ENCODE data around the gene KIF22. TPM values are rescaled to one million over a fixed set of nuclear protein-coding genes. Genes with fewer than 3 reads are reported as not detected.
"Not testable (repeated sequence)": the region's sequence is repeated elsewhere in the genome, so short reads cannot be mapped to it uniquely, and the experiment has no call there.

Gene KIF22
- total RNA-seq, 1 experiment from 2014 or later, result 171 TPM

GRCh38 chr16:29791845-29792807 lies 1.6 kb downstream of the KIF22 start:
- DNase-seq (ENCODE audit: low spot score), result no peak
- in situ Hi-C loops (cut with HindIII; ENCODE audit: low sequenced_read_pairs), result no loop called here

- in situ Hi-C loops (cut with HindIII; ENCODE audit: low sequenced_read_pairs), result not testable (repeated sequence)
These were observed 2.6 kb downstream of the KIF22 start for GRCh38 chr16:29793153-29793552.

DNA sequence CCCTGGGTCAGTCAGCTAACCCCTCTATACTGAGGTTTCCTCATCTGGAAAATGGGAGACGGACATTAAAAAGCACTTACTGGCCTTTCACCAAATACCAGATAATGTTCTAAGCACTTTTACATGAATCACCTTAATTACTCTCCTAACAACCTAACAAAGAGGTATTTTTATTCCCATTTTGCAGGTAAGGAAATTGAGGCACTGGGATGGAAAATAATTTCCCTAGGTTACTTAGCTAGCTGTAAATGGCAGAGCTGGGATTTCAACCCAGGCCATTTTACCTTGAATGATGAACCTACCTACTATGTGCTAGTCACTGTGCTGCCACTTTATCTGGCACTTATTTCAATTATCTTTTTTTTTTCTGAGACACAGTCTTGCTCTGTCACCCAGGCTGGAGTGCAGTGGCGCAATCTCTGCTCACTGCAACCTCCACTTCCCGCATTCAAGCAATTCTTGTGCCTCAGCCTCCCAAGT lies 3.7 kb downstream of the KIF22 start:
- no peak for DNase-seq (ENCODE audit: low spot score)
- in situ Hi-C loops (cut with HindIII; ENCODE audit: low sequenced_read_pairs), result no loop called here

More at GRCh38 chr16:29793153-29793552, 2.6 kb downstream of the KIF22 start:
- not testable (repeated sequence) for DNase-seq (ENCODE audit: low spot score)

GRCh38 chr16:29802416-29802935 lies 11.9 kb downstream of the KIF22 start:
- DNase-seq (ENCODE audit: low spot score), result no peak
- in situ Hi-C loops (cut with HindIII; ENCODE audit: low sequenced_read_pairs), result no loop called here

DNA sequence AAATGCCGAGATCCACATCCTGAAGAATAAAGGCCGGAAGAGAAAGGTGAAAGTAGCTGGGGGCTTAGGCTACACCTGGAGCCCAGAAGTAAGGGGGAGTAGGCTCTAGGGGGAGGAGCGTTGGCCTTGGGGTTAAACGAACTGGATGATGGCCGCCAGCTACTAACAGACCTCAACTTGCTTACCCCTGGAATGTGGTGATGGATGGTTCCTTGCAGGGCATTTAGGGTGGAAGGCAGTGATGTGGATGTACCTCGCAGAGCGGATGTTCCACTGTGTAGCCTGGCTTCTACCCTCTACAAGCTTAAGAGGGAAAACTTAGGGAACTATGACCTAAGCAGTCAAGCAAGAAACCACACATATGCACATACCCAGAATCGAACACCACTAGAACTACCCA lies 13.5 kb downstream of the KIF22 start:
- in situ Hi-C loops (cut with HindIII; ENCODE audit: low sequenced_read_pairs), result no loop called here
- no peak for DNase-seq (ENCODE audit: low spot score)

DNA sequence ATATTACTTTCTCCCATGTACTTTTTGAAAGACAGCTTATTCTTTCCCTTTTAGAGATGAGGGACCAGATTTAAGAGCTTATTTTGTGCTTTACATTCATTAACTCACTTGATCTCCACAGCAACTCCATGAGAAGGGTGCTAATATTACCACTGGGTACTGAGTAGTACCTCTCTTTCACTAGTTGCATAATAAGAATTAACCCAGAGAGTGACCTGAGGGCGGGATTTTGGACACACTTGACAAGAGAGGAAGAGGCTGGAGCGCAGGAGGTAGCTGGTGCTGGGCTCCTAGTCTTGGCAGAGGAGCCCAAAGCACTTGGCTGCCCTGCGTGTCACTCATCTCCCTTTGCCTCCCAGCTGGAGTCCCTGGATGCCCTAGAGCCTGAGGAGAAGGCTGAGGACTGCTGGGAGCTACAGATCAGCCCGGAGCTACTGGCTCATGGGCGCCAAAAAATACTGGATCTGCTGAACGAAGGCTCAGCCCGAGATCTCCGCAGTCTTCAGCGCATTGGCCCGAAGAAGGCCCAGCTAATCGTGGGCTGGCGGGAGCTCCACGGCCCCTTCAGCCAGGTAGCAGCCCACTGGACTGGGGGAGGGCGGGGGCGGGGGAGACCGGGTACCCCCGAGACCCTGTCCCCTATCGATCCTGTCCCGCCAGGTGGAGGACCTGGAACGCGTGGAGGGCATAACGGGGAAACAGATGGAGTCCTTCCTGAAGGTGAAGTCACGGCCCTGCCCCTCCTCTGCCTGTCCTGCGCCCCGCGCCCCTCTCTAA lies 14.1 kb downstream of the KIF22 start:
- DNase-seq (ENCODE audit: low spot score), result peak; percentile 75
- in situ Hi-C loops (cut with HindIII; ENCODE audit: low sequenced_read_pairs), result no loop called here

DNA sequence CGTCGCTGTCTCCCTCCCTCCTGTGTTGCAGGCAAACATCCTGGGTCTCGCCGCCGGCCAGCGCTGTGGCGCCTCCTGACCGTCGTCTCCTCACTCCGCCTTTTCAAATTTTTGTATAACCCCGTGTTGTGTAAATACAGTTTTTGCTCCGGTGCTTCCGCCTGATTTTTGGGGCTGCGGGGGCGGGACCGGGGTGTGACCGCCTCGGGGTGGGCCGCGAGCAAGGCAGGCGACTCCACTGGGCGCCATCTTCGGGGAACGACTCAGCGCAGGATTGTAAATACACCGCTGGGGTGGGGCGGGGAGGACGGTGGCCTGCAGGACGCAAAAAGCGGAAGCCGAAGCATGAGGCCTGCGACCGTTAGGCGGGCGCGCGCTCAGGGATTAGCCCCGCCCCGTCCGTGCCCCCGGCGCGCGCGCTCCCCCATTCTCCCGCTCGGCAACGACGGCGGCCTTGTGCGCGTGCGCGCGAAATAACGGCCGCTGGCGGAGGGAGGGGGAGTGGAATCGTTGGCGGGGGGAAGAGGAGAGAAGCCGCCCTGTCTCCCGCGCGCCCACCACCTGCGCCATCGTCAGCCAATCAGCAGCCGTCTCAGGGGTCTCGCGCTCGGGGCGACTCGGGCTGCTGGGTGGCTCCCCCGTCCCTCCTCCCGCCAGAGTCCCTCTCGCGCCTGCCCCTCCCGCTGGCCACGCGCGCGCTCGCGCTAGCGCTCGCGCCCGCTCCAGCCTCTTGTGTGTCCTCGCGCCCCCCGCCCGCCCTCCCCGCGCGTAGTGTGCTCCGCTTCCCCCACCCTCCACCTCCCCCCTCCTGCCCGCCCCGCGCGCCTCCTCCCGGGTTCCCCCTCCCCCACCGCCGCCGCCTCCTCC lies 14.9 kb downstream of the KIF22 start:
- peak; percentile 96 for DNase-seq (ENCODE audit: low spot score)
- in situ Hi-C loops (cut with HindIII; ENCODE audit: low sequenced_read_pairs), result no loop called here

DNA sequence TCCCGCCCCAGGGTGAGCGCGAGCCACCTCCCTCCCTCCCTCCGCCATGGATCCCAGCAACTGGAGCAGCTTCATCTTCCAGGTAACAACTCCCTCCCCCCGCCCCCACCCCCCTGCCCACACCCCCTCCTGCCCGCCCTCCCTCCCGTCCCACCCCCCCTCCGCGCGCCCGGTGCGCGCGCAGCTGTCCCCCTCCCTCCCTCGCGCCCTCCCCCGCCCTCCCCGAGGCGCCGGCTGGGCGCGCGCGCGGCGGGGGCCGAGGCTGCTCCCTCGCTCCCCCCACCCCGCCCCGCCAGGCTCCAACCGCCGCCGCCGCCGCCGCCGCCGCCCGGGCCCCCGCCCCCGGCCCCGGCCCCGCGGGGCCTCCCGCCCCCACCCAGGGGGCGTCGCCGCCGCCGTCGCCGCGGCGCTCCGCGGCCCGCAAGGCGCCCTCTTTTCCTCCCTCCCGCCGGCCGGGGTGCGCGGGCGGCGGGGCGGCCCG lies 15.6 kb downstream of the KIF22 start, which contains the start of gene MAZ:
TSS of gene MAZ (plus strand) at position 431 of the 481 bp plus-strand sequence. CDS start 173 bp downstream, outside the sequence.
- in situ Hi-C loops (cut with HindIII; ENCODE audit: low sequenced_read_pairs), result no loop called here
- no peak for DNase-seq (ENCODE audit: low spot score)

GRCh38 chr16:29806641-29807425 lies 16.3 kb downstream of the KIF22 start:
- no peak for DNase-seq (ENCODE audit: low spot score)
- in situ Hi-C loops (cut with HindIII; ENCODE audit: low sequenced_read_pairs), result no loop called here

DNA sequence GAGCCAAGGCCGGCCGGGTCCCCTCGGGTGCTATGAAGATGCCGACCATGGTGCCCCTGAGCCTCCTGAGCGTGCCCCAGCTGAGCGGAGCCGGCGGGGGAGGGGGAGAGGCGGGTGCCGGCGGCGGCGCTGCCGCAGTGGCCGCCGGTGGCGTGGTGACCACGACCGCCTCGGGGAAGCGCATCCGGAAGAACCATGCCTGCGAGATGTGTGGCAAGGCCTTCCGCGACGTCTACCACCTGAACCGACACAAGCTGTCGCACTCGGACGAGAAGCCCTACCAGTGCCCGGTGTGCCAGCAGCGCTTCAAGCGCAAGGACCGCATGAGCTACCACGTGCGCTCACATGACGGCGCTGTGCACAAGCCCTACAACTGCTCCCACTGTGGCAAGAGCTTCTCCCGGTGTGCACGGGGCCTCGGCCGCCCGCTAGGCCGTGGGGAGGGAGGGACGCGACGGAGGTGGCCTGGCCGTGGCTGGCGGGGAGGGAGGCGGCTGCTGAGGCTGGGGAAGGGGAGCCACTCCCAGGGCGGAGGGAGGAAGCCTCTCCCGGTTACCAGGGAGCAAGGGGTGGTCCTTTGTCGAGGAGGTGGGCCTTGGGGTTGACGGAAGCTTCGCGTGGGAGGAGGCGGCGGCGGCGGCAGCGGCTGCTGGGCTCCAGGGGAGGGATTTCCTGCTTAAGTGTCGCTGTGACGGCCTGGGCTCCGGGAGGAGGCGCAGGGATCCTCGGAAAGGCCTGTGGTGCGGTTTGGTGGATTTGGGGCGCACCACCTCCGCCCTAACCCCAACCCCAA lies 17.1 kb downstream of the KIF22 start:
- DNase-seq (ENCODE audit: low spot score), result peak; percentile 91

GRCh38 chr16:29808219-29808900 lies 17.8 kb downstream of the KIF22 start:
- no peak for DNase-seq (ENCODE audit: low spot score)
- in situ Hi-C loops (cut with HindIII; ENCODE audit: low sequenced_read_pairs), result no loop called here

More for the DNA sequence above, 17.1 kb downstream of the KIF22 start:
- in situ Hi-C loops (cut with HindIII; ENCODE audit: low sequenced_read_pairs), result no loop called here

- in situ Hi-C loops (cut with HindIII; ENCODE audit: low sequenced_read_pairs), result no loop called here
- no peak for DNase-seq (ENCODE audit: low spot score)
These were observed 18.6 kb downstream of the KIF22 start for GRCh38 chr16:29809031-29809747.

DNA sequence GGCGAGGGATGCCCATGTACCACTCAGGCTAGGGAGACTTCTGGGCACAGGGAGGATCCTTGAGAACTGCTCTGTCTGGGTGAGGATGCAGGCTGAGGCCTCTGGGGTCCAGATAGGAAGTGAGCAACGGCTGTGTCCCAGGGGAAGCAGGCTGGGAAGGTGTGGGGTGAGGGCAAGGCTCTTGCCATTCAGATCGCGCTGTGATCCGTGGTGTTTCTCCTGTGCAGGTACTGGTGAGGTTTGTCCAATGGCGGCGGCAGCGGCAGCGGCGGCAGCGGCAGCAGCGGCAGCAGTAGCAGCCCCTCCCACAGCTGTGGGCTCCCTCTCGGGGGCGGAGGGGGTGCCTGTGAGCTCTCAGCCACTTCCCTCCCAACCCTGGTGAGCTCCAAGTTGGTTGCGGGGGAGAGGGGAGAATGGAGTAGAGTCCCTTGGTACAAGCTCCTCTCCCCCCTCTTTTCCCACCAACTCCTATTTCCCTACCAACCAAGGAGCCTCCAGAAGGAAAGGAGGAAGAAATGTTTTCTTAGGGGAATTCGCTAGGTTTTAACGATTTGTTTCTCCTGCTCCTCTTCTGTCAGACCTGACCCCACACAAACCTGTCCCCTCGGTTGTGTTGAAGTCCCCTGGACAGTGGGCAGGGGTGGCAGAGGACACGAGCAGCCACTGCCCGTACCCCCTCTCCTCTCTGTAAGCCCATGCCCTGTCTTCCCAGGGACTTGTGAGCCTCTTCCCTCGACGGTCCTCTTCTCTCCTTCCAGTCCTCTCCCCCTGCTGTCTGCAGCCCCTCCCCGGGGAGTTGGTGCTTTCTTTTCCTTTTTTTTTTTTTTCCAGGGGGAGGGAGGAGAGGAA lies 19.5 kb downstream of the KIF22 start:
- in situ Hi-C loops (cut with HindIII; ENCODE audit: low sequenced_read_pairs), result no loop called here
- no peak for DNase-seq (ENCODE audit: low spot score)

GRCh38 chr16:29810699-29811169 lies 20.2 kb downstream of the KIF22 start:
- in situ Hi-C loops (cut with HindIII; ENCODE audit: low sequenced_read_pairs), result no loop called here
- DNase-seq (ENCODE audit: low spot score), result no peak

Measured in G401 (cell line).